Measurements from ENCODE around the gene OR7G2. TPM values are rescaled to one million over a fixed set of nuclear protein-coding genes. Genes with fewer than 3 reads are reported as not detected.
"Not testable (repeated sequence)": the region's sequence is repeated elsewhere in the genome, so short reads cannot be mapped to it uniquely, and the experiment has no call there.

The OR7G2 gene
- total RNA-seq, 1 experiment from 2014 or later, result not detected

GRCh38 chr19:9073806-9074205, 33.5 kb downstream of the OR7G2 start:
- Histone ChIP-seq H2BK120ac (ENCODE audit: low read depth, low read length, poor library complexity, severe bottlenecking) (no peak overlapping the region), H2BK5ac (ENCODE audit: insufficient read length, low read length) (no peak overlapping the region), H2BK12ac (ENCODE audit: insufficient read length, low read depth, low read length) (no peak overlapping the region), H4K20me1 (ENCODE audit: control insufficient read depth, insufficient read depth, insufficient read length) (no peaks in the 10 kb centered on the region), H2BK15ac (ENCODE audit: low read depth, low read length) (no peak overlapping the region), H2AFZ (ENCODE audit: low read length) (no peak overlapping the region), H2AK5ac (ENCODE audit: insufficient read length, low read length) (no peak overlapping the region), H3K14ac (ENCODE audit: insufficient read depth, low read length) (no peak overlapping the region; the same call in 1 of the 2 replicates), H3K9me3 (ENCODE audit: control insufficient read depth, low read depth, low read length) (no peaks in the 10 kb centered on the region), H3K79me2 (ENCODE audit: insufficient read depth, low read length) (no peaks in the 10 kb centered on the region), H3K23ac (ENCODE audit: insufficient read length, low read depth, low read length) (no peak overlapping the region), H4K5ac (ENCODE audit: insufficient read length, low read depth, low read length) (no peak overlapping the region), H2BK20ac (ENCODE audit: low read depth, low read length, poor library complexity, severe bottlenecking) (no peak overlapping the region), H3K23me2 (ENCODE audit: insufficient read length, low read depth, low read length, poor library complexity, severe bottlenecking) (no peaks in the 10 kb centered on the region), H3K4me2 (ENCODE audit: insufficient read depth, insufficient read length, low read length) (peak overlapping the region; percentile 32), H3K27ac (ENCODE audit: insufficient read length, low read depth, low read length) (peak overlapping the region; percentile 51), H4K91ac (ENCODE audit: insufficient read length, low read depth, low read length) (no peak overlapping the region), H3K4me1 (ENCODE audit: insufficient read depth, low read length) (peaks cover 4% of the 10 kb centered on the region; the same call in 1 of the 2 replicates), H3T11ph (ENCODE audit: low read length) (no peak overlapping the region), H3K27me3 (ENCODE audit: insufficient read depth, low read length) (no peaks in the 10 kb centered on the region), H3K18ac (ENCODE audit: insufficient read length, low read depth, low read length) (no peak overlapping the region), H3K79me1 (ENCODE audit: insufficient read depth, low read depth, low read length, poor library complexity, severe bottlenecking) (no peaks in the 10 kb centered on the region), H3K56ac (ENCODE audit: insufficient read length, low read depth, low read length) (no peak overlapping the region), H3K9ac (ENCODE audit: extremely low read depth, insufficient read length, low read length) (no peak overlapping the region), H4K8ac (replicated peaks; ENCODE audit: insufficient read length, low read depth, low read length) (no peak overlapping the region), H3K4ac (ENCODE audit: low read depth, low read length) (no peak overlapping the region)
- TF ChIP-seq, protein P1, sequence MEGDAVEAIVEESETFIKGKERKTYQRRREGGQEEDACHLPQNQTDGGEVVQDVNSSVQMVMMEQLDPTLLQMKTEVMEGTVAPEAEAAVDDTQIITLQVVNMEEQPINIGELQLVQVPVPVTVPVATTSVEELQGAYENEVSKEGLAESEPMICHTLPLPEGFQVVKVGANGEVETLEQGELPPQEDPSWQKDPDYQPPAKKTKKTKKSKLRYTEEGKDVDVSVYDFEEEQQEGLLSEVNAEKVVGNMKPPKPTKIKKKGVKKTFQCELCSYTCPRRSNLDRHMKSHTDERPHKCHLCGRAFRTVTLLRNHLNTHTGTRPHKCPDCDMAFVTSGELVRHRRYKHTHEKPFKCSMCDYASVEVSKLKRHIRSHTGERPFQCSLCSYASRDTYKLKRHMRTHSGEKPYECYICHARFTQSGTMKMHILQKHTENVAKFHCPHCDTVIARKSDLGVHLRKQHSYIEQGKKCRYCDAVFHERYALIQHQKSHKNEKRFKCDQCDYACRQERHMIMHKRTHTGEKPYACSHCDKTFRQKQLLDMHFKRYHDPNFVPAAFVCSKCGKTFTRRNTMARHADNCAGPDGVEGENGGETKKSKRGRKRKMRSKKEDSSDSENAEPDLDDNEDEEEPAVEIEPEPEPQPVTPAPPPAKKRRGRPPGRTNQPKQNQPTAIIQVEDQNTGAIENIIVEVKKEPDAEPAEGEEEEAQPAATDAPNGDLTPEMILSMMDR (conservative IDR thresholded peaks at IDR 0.05), result no peak
- H3K36me3 Mint-ChIP-seq (ENCODE audit: insufficient read depth in 1 of 3, low read depth in 3 of 3), result no peaks in the 10 kb centered on the region
- no CpG with 5 or more reads among the region's 6 CpGs for whole genome bisulfite sequencing (ENCODE audit: extremely low coverage, insufficient read length, low lambda C conversion rate)
- H3K4me1 Mint-ChIP-seq, result peaks cover 27 to 35% of the 10 kb centered on the region in 2 experiments
- no peaks in the 10 kb centered on the region; a peak in 1 of 5 replicates for H3K9me3 Mint-ChIP-seq
- H3K27me3 Mint-ChIP-seq (ENCODE audit: low read depth), result no peaks in the 10 kb centered on the region
- peak; percentile 38 for DNase-seq
- H3K4me3 Mint-ChIP-seq, result peak overlapping the region in 1 of 2 experiments; percentile 12; a peak in 1 of 5 replicates
- H3K27ac Mint-ChIP-seq, result peak overlapping the region; percentile 24 to 91 (median 87); a peak in 6 of 7 replicates

- not testable (repeated sequence) for H2BK12ac ChIP-seq (ENCODE audit: insufficient read length, low read depth, low read length); H3K56ac ChIP-seq (ENCODE audit: insufficient read length, low read depth, low read length); H4K91ac ChIP-seq (ENCODE audit: insufficient read length, low read depth, low read length); H3K9ac ChIP-seq (ENCODE audit: extremely low read depth, insufficient read length, low read length); H4K8ac ChIP-seq (replicated peaks; ENCODE audit: insufficient read length, low read depth, low read length); H2AK5ac ChIP-seq (ENCODE audit: insufficient read length, low read length); H3K4ac ChIP-seq (ENCODE audit: low read depth, low read length); H3K4me2 ChIP-seq (ENCODE audit: insufficient read depth, insufficient read length, low read length); H3K79me2 ChIP-seq (ENCODE audit: insufficient read depth, low read length); H3K79me1 ChIP-seq (ENCODE audit: insufficient read depth, low read depth, low read length, poor library complexity, severe bottlenecking); H3K18ac ChIP-seq (ENCODE audit: insufficient read length, low read depth, low read length); H3K23me2 ChIP-seq (ENCODE audit: insufficient read length, low read depth, low read length, poor library complexity, severe bottlenecking); H3K23ac ChIP-seq (ENCODE audit: insufficient read length, low read depth, low read length); H3K4me1 ChIP-seq (ENCODE audit: insufficient read depth, low read length); H3K27me3 Mint-ChIP-seq (ENCODE audit: low read depth); H3K9me3 Mint-ChIP-seq; H2BK5ac ChIP-seq (ENCODE audit: insufficient read length, low read length); H2BK15ac ChIP-seq (ENCODE audit: low read depth, low read length); DNase-seq; H3K27ac ChIP-seq (ENCODE audit: insufficient read length, low read depth, low read length); H4K20me1 ChIP-seq (ENCODE audit: control insufficient read depth, insufficient read depth, insufficient read length); H3K4me3 Mint-ChIP-seq; H3K9me3 ChIP-seq (ENCODE audit: control insufficient read depth, low read depth, low read length); H4K5ac ChIP-seq (ENCODE audit: insufficient read length, low read depth, low read length); H3K27me3 ChIP-seq (ENCODE audit: insufficient read depth, low read length); H3T11ph ChIP-seq (ENCODE audit: low read length); H2BK20ac ChIP-seq (ENCODE audit: low read depth, low read length, poor library complexity, severe bottlenecking); H3K14ac ChIP-seq (ENCODE audit: insufficient read depth, low read length); H3K36me3 Mint-ChIP-seq (ENCODE audit: insufficient read depth in 1 of 3, low read depth in 3 of 3); H2AFZ ChIP-seq (ENCODE audit: low read length); H2BK120ac ChIP-seq (ENCODE audit: low read depth, low read length, poor library complexity, severe bottlenecking)
- Mint-ChIP-seq H3K4me1 (peaks cover 21 to 31% of the 10 kb centered on the region in 2 experiments), H3K27ac (peak overlapping the region in 1 of 3 experiments; percentile 55; a peak in 1 of 7 replicates)
- WGBS (ENCODE audit: extremely low coverage, insufficient read length, low lambda C conversion rate), result no CpG with 5 or more reads among the region's 6 CpGs
Observed at GRCh38 chr19:9071720-9072119, 35.6 kb downstream of the OR7G2 start.
